ENCODE results near the gene UBE2E3.
"Not testable (repeated sequence)": the region's sequence is repeated elsewhere in the genome, so short reads cannot be mapped to it uniquely, and the experiment has no call there.

The UBE2E3 gene

GRCh38 chr2:181036445-181036844 is 56.0 kb downstream of the UBE2E3 start:
- DNase-seq (ENCODE audit: low spot score): no peak

DNA sequence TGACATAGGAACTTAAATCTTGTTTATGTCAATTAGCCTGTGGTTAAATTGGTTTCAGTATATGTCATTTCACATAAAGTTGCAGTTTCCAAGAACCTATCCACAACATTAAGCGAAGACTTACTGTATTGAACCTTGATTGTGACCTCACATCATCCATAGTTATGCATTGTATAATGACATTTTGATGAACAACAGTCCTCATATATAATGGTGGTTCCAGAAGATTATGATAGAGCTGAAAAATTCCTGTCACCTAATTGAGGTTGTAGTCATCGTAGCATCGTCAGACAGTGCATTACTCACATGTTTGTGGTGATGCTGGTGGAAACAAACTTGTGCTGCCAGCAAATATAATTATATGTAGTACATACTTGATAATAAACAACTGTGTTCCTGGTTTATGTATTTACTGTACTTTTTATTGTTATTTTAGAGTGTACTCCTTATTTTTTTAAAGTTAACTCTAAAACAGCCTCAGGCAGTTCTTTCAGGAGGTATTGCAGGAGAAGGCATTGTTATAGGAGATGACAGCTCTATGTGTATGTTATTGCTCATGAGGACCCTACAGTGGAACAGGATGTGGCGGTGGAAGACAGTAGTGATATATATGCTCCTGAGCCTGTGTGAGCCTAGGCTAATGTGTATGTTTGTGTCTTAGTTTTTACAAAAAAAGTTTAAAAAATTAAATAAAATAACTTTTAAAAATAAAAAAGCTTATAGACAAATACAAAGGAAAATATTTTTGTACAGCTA is 56.6 kb downstream of the UBE2E3 start:
- no peak for DNase-seq (ENCODE audit: low spot score)

DNA sequence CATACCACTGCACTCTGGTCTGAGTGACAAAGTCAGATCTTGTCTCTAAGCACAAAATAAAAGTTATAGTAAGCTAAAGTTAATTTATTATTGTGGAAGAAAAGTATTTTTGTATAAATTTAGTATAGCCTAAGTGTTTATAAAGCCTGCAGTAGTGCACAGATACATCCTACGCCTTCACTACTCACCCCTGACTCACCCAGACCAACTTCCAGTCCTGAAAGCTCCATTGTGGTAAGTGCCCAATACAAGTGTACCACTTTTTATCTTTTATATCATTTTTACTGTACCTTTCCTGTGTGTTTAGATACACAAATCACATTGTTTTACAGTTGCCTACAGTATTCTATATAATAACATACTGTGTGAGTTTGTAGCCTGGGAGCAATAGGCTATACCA is 57.5 kb downstream of the UBE2E3 start:
- DNase-seq (ENCODE audit: low spot score): no peak

DNA sequence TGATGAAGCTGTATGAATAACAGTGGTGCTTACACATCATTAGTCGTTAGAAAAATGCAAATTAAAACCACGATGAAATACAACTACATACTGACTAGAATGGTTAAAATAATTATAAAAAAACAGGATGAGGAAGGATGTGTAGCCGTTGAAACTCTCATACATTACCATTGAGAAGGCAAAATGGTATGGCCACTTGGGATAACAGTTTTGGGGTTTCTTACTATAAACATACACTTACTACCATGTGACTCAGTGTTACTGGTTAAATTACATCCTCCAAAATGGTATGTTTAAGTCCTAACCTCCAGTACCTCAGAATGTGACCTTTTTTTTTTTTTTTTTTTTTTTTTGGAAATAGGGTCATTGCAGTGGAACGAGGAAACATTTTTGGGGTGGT is 58.4 kb downstream of the UBE2E3 start:
- no peak for DNase-seq (ENCODE audit: low spot score)

- not testable (repeated sequence) for DNase-seq (ENCODE audit: low spot score)
These were observed 60.4 kb downstream of the UBE2E3 start for GRCh38 chr2:181040839-181041238.

DNA sequence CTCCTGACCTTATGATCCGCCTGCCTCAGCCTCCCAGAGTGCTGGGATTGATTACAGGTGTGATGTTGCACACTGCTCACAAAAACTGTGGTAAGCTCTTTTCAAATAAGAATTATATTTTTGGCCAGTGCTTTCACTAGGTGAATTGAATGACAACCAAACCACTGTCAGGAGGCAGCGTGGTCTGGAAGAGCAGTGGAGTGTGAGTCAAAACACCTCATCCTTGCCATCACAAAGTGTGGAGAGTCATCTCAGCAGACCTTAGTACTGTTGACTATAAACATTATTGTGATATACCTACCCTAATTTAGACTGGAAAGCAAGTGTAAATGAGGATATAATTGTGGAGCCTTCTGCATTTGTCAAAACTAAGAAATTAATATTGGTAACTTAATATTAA is 61.3 kb downstream of the UBE2E3 start:
- DNase-seq (ENCODE audit: low spot score): no peak

- DNase-seq (ENCODE audit: low spot score): no peak
These were observed 62.3 kb downstream of the UBE2E3 start for GRCh38 chr2:181042706-181043105.

- no peak for DNase-seq (ENCODE audit: low spot score)
These were observed 66.4 kb downstream of the UBE2E3 start for GRCh38 chr2:181046833-181047232.

GRCh38 chr2:181047829-181048228 is 67.4 kb downstream of the UBE2E3 start:
- no peak for DNase-seq (ENCODE audit: low spot score)

DNA sequence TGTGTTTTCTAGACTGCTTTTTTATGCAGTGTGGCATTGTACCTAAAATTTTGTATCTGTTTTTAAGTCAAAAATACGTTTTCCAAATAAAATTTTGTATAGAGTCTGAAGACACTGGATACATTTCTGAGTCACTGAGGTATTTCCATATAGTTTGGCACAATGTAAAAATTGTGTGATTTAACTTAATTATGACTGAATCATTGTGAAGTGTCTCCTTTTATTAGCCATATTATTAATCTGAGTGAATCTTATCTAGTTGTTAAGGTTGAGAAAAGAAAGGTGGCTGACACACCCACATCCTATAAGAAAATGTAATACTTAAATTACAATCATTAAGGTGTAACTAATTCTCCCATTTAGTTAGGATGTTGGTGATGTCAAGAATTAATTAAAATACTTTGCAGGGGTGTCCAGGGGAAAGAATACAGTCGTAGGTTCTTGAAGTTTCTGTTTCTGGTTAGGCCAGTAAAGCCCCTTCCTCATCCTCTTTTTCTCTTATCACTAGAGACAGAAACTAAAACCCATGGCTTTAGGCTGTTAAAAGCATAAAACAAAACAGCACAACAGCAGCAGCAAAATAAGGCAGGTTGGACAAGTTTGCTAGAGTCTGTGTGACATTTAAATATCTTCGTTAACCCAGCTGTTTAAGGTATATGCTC is 71.6 kb downstream of the UBE2E3 start:
- no peak for DNase-seq (ENCODE audit: low spot score)

- DNase-seq (ENCODE audit: low spot score): no peak
These were observed 72.1 kb downstream of the UBE2E3 start for GRCh38 chr2:181052523-181052891.

DNA sequence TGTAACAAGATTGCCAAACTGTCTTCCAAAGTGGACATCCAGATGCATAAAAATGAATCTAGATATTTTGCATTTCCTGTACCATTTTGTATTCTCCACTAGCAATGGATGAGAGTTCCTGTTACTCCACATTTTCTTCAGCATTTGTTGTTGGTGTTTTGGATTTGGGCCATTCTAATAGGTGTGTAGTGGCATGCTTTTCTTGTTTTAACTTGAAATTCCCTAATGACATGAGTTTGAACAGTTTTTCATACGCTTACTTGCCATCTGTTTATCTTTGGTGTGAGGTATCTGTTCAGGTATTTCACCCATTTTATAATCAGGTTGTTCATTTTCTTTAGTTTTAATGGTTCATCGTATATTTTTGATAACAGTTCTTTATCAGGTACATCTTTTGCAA is 73.9 kb downstream of the UBE2E3 start:
- DNase-seq (ENCODE audit: low spot score): no peak

GRCh38 chr2:181054843-181055242 is 74.4 kb downstream of the UBE2E3 start:
- no peak for DNase-seq (ENCODE audit: low spot score)

- no peak for DNase-seq (ENCODE audit: low spot score)
These were observed 78.2 kb downstream of the UBE2E3 start for GRCh38 chr2:181058378-181059269.

GRCh38 chr2:181063696-181064095 is 83.3 kb downstream of the UBE2E3 start:
- no peak for DNase-seq (ENCODE audit: low spot score)

- no peak for DNase-seq (ENCODE audit: low spot score)
These were observed 85.1 kb downstream of the UBE2E3 start for GRCh38 chr2:181065458-181065857.

GRCh38 chr2:181066333-181066732 is 85.9 kb downstream of the UBE2E3 start:
- no peak for DNase-seq (ENCODE audit: low spot score)

DNA sequence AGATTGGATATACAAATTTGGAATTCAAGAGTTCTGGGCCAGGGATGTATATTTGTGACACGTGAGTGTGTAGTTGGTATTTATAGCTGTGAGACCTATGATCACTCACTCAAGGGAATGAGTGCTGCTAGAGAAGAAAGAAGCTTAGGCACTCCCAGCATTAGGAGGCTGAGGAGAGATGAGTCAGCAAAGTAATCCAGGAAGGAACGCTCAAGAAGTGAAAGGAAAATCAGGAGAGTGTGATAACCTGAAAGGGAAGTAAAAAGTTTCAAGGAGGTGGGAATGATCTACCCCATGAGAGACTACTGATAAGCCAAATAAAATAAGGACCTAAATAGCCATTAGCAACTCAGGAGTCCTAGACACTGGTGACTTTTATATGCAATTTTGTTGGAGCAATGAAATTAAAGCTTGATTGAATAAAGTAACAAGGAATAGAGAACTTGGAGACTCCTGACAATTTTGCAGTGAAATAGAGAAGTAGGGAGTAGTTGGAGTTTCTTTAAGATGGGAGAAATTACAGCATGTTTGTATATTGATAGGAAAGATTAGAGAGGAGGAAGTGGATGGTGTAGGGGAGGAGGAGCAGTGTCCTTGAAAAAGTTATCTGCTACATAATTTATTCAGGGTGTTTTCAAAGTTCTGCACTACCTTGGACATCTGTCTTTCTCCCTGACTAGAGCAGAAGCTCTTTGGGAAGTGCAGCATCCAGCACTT is 89.9 kb downstream of the UBE2E3 start:
- no peak for DNase-seq (ENCODE audit: low spot score)

DNA sequence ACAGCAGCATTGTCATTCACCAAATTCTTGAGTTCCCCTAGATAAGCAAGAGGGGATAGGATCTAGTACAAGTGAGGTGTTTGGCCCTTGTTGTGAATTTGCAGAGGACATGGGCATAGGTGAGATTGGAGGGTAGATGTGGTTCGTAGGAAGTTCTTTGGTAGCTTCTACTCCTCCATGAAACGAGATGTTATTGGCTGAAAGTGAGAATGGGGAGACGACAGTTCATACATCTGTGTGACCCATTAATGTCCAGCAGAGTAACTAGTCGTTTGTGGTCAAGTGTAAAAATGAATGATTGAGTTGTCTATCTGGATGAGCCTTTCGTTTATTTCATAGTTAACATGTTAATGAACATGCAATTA is 90.4 kb downstream of the UBE2E3 start:
- no peak for DNase-seq (ENCODE audit: low spot score)

DNA sequence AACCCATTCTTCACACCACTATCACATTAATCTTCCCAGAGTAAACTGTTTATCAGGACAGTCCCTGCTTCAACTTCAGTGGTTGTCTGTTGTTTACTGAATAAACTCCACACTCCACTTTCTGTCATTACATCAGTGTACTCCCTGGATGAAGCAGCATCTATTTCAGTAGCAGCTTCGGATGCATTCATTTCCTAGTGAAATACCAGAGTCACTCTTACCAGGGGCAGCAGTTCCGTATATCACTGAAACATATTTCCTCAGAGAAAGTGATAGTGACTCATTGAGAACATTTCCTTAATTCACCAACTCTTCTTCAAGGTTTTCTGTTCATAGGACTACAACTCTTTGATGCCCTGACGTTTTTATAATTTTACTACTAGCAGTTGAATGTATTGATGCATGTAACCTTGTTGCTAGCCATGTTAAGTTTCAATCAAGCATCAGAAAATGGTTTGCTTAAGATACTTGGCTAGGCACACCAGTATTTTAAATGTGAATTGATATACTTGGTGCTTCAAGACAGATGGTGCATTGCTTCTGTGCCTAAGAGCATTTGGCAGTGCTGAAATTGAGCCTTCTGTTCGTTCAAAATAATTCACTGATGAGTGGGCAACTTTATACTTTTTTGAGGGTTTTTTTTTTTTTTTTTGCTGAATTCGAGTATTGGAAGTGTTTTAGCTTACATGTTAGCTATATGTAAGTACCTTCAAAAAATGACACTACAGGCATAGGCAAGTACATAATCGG is 92.3 kb downstream of the UBE2E3 start:
- no peak for DNase-seq (ENCODE audit: low spot score)

- DNase-seq (ENCODE audit: low spot score): no peak
These were observed 93.5 kb downstream of the UBE2E3 start for GRCh38 chr2:181073896-181074295.

DNA sequence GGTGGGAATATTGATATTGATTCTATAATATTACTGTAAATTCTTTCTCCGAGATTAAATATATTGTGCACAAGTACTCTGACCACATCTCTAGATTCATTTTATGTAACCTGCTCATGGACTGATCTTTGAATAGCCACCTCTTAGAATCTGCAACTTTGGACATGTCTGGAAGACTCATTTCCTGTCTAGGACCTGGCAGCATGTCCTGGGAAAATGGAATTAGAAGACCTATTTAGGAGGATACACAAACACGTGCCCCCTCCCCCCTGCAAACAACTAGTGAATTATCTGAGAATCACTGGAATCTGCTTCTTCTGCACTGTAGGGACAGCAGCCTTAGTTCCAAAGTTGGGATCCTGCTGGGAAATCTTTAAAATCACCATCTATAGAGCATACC is 94.1 kb downstream of the UBE2E3 start:
- no peak for DNase-seq (ENCODE audit: low spot score)
